NCI-H1105 (cell line): Measurements from ENCODE around the gene CARMIL1.
"Not testable (repeated sequence)": the region's sequence is repeated elsewhere in the genome, so short reads cannot be mapped to it uniquely, and the experiment has no call there.

Experiments
- DNase-seq: peaks from one replicate; lab custom pipeline; 2025; lab: John Stamatoyannopoulos, UW

Gene CARMIL1

DNA sequence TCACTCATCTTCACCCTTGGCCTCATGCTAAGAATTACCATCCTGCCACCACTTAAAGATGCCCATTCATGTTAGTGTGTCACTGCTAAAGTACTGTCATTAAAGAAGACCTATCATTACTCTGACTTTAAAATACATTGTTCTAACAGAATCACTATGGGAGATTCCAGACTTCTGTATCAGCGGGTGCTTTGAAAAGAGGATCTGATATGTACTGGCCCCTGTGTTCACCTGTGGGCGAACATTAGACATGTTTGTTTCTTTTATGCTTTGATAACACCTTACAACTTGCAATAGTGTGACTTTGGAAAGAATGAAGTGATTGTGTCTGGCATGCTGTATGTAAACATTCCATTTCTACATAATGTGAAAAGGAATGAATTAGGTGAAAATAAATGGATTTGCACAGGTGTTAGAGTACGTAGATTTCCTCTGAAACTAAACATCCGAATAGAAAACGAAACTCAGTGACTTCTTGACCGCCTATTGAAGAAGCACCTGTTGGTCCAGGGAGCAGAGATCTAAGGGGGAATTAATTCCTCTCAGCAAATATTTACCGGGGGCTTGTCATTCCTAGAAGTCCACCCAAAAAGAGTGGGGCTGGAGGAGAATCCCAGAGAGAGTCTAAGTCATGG lies 132.3 kb downstream of the CARMIL1 start:
- no peak for DNase-seq

DNA sequence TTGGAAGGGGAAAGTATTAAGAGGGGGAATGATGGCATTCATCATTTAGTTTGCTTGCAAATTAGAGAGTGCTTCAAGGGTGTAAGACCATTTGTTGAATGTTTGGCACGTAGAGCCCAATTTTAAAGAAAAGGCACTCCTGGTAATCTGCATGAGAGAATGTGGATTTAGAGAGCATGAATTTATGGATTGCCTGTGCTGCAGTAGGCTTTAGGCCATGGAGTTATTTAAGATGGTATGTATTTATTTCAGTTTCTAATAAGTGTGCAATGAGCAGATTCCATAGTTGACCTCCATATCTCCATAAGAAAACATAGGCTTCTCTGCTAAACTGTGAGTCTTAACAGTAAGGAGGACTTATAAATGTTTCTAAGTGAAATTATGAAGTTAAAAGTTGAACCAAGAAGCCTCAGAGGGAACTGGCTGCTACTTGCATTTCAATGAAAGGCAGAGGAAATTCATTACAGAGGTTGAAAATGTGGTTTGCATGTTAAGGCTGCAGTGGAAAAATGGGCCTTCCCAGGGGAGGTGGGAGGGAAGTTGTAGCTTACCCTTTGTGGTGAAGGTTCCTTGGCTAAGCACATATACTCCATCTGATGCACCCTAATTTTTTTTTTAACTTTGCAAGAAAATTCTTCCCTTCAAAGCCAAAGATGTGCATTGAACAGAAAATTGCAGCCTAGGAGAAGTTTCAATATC lies 134.2 kb downstream of the CARMIL1 start:
- no peak for DNase-seq

DNA sequence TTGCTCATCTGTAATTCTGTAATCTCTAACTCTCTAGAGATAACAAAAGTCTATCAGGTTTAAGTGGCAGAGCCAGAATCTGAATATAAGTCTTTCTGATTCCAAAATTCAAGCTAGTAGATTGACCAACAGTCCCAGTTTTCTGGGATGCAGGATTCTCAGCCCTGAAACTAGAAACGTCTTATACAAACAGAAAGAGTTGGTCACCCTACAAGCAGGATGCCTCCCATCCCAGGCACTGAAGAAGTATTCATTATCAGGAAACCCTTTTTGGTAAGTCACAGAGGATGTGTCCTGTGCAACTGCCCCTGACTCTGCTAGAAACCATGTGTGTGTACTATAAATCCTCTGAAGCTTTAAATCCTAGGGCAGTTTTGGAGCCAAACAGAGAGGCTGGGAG lies 135.0 kb downstream of the CARMIL1 start:
- no peak for DNase-seq

DNA sequence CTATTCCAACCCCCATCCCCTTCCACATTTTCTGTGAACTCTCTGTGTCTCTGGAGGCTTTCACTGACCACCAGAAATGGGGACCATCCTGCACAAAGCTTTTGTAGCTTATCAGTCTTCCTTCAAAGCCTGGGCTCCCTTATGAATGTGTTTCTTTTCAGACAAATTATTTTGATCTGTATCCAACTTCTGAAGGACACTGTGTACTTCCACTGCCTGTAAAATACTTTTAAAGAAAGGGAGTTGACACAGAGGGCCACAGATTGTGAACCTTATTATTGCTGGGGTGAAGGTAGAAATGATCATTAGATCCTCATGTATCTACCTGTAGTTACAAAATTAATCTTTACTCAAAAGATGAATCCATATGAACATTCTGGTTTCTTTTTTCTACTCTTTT lies 135.6 kb downstream of the CARMIL1 start:
- DNase-seq: no peak

DNA sequence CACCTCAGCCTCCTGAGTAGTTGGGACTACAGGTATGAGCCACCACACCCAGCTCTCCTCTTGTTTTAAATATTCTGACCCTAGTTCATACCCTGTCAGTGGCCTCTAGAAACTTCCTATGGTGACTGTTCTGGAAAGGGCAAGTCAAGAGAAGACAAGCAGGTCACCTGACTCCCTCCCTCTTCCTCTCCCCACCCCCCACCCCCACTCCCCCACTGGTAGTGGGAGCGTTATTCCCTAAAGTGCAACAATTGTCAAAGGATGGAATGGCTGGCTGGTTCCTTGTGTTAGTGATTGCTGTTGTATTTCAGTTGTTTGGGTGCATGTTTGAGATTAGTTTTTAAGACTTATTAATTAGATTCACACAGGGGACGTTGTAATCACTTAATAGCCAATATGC lies 136.1 kb downstream of the CARMIL1 start:
- DNase-seq: no peak

DNA sequence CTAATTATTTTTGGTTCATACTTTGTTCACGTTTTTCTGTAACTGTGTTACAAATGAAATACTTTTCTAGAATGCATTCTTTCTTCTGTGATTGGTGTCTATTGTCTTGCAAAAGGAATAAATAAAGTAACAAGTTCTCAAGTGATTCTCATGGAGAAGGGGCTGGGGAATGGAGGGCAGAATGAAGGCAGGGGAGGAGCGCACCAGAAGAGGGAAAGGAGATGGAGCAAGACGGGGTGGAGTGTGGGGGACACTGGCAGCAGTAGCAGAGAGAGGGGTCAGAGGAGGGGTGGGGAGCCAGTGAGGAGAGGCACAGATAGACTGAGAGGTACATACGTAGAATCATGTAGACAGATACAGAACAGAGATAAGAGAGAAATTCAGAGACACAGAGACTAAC lies 136.5 kb downstream of the CARMIL1 start:
- no peak for DNase-seq

DNA sequence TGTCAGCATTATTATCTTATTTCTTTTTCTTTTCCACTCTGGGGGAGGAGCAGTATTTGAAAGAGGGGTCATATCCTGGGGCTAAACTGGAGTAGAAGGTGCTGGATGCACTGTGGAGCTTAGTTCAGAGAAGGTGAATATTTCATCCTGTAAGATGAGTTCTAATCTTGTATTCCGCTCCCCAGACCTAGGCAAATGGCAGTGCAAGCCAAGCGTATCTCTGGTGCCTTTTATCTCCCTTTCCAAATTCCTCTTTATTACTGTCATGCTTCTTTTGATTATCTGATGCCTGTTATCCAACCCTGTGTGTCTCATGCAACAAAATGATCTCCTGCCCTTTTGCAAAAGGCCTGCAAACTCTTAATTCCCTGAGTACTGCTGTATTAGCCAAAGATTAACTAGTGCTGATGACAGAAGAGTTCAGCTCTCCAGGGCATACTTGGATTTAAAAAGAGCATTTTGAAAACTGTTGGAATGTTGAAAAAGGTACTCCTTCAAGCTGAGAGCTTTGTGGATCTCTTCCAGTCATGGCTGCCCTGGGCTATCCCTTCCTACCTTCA lies 138.0 kb downstream of the CARMIL1 start:
- DNase-seq: no peak

DNA sequence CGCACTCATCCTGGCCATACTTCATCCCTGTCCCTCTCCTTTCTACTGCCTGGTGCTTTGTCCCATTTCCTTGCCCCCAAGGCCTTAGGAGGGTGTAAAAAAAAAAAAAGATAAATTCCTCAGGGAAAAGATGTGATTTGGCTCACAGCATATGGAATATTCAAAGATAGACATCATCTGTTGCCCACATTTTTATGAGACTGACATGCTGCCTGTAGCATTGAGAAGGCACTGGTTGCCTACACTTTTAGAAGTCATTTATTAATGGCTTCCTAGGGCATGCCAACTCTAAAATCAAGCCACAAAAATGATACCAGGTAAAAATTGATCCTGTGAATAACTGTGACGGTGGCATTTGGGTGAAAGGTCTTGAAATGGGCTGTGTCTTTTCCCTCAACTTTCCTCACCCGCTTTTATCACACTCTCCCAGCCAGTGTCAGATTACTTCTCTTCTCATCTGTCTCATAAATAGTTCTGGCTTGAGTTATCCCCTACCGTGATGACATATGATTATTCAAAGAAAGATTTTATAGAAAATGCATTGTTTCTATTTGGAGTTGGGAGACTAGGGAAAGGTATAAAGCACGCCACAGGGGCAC lies 139.4 kb downstream of the CARMIL1 start:
- no peak for DNase-seq

DNA sequence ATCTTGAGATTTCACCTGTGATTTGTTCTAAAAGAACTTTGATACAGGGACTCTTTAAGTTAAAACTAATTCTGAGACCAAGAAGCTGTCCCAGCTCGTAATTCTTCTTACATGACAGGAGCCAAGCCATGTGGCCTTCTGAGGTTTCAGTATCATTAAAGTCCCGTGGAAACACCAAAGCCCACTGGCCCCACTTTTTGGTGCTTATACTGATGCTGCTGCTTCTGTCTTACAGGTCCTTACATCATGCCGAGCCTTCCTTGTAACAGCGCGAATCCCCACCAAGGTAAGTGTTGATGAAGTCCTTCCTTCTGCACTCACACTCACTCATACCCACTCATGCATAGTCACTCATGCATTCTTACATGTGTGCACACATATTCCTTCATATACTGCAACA lies 140.7 kb downstream of the CARMIL1 start:
- no peak for DNase-seq

DNA sequence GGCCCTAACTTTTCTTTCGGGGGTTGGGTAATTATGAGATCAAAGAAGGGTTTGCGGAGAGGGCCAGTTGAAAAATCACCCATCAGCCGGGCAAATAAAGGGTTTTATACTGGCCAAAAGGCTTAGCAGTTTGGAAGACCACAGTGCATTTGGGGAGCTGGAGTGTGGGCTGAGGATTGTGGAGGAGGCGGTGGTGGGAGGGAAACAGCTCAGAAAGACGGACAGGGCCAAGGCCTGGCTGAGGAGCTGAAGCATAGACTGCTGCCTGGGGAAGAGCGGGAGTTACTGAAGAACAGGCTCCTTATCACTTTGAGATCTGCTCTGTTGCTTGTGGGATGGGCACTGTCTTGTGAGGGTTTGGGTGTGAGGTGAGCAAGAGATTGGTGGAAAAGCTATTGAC lies 144.2 kb downstream of the CARMIL1 start:
- no peak for DNase-seq

DNA sequence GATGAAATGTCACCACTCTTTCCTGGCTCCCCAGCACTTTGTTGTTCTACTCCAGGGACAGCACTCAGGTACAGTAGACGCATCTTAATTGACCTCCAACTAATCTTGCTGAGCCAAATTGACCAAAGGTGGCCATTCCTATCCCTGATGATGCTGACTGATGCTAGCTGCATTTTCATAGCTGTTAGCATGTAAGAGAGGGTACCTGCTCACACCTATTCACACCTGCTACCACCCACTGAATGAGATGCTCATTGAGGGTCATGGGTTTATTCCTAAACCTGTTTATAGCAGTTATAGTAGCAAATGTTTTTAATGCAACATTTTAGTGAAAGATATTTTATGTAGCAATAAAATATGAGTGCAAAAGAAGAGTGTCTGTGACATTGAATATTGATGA lies 145.1 kb downstream of the CARMIL1 start:
- no peak for DNase-seq

DNA sequence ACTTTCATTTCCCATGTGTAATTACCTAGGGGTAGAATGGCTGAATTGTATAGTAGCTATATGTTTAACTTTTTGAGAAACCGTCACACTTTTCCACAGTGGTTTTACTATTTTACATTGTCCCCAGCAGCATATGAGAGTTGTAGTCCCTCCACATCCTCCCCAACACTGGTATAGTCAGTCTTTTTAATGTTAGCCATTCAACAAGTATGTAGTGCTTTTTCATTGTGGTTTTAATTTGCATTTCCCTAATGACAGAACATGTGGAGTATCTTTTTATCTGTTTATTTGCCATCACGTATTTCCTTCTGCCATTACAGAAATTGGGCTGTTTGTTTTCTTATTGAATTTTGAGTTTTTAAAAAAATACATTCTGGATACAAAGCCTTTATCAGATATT lies 148.4 kb downstream of the CARMIL1 start:
- DNase-seq: no peak

DNA sequence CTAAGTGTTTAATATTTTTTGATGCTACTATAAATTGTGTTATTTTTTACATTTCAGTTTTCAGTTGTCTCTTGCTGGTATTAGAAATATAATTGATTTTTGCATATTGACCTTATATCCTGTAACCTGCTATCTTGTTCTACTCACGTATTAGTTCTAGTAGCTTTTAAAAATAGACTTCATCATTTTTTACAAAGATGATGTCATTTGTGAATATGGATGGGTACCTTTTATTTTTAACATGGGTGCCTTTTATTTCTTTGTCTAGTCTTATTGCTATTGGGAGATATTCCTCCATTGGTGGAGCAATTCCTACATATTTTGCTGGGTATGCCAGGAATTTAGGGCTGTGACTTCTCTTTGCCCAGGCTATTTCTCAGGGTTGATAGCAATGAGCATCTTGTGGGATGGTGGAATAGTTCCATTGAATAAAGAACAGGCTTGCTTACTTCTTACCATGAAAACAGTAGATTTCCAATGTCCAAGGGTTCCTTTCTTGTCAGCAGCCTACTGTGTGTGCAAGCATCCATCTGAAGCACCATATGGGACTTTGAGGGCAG lies 149.7 kb downstream of the CARMIL1 start:
- DNase-seq: no peak

DNA sequence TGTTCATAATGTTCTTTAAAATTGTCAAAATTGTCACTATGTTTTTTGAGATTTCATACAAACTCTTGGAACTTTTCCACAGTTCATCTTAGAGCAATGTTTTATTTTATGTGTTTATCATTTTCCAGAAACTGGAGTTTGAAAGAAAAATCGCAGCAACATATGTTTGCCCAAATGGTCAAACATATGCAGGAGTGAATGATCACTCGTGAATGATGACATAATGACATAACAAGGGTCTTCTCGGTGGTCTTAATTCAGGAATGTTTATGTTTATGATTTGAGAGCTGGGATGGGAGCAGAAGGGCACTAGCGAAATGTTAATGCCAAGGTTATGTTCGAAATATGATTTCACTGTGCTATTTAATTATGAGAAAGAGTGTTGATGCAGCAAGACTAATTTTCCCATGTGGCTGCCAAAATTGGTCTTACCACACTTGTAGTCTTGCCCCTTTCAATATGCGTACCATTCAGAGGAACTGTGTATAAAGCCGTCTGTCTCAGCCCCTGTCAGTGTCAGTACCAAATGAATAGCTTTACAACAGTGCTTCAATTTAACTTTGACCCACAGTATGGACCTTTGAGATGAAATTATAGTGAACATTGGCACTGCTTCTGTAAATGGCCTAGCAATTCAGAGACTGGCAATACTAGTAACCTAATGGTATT lies 152.3 kb downstream of the CARMIL1 start:
- no peak for DNase-seq

DNA sequence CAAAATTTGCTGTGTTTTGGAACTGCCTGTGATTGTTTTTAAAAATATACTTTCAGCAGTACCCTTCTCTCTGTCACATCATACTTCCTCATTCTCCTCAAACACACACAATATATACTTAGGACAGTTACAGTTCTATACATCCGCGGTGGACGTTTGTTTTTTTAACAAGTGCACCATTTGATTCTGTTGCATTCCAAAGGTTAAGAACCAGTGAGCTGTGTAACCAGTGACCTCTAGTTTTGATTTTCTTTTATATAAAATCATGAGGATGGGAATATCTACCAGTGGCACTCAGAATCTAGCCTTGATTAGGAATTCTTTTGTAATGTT lies 152.8 kb downstream of the CARMIL1 start:
- DNase-seq: no peak

DNA sequence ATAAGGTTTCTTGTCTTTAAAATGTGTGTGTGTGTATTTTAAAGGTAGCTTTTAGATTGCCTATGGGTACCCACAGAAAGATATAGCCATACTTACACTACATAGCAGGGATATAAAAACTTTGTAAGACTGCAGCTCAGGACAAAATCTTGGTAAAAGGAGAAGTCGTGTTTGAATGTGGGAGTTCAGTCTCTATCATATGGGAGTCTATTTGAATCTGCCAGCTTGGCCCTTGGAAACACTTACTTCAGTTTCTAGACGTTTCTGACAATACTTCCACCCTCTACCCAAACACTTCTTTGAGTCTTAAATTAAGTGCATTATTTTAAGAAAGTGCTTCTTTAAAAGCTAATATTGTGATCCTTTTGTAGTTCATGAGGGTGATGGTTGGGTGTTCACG lies 155.7 kb downstream of the CARMIL1 start:
- no peak for DNase-seq

DNA sequence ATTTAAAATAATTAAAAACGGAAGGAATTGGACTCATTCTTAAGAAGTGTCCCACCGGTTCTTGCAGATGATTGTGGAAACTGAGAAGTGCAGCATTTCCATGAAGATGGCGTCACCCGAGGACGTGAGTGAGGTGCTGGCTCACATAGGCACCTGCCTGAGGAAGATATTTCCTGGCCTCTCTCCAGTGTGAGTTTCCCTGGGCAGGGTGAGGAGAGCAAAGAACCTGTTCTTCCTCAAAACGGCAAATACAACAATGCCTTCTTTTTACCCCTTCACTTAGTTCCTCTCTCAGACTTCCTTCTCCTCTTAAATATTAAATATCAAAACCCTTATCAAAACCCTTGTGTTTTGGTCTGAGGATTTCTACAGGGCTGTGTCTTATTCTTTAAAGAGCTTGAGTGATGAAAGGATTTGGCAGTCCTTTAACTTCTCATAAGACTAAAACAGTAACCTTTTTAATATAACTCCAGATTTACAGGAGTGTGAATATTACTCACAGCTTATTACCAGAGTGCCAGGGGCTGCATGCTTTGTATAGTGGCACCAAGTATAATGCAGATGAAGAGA lies 156.3 kb downstream of the CARMIL1 start:
- no peak for DNase-seq

DNA sequence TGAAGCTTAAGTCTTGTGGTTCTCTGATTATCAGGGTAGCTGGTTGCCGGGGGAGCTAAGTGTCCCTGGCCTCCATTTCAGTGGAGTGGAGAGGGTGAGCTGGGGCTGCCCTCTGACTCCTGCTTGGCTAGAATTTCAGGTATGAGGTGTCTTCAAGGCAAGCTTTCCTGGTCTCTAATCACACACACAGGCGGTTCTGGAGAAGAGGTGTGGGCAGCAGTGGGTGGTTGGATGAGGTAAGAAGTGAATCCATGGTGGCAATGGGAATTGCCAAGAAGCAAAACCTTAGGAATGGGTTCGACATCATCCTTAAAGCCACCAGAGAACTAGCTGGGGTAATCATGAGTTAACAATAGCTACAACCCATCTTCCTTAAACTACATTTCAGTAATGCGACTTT lies 157.6 kb downstream of the CARMIL1 start:
- no peak for DNase-seq

DNA sequence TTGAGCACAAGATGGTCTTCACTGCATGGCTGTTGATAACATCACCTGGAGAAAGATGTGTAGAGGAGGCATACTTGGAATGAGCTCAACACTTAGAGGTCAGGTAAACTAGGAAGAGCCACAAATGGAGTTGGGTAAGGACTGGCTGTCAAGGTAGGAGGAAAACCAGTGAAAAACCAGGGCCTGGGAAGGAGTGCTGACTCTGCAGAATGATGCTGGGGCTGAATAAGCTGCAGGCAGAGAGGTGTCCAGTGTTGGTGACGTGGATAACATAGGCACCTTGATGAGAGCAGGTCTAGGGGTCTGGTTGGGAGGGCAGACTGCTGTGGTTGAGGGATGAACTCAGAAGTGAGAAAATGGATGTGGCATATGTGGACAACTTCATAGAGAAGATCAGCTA lies 160.2 kb downstream of the CARMIL1 start:
- DNase-seq: no peak

DNA sequence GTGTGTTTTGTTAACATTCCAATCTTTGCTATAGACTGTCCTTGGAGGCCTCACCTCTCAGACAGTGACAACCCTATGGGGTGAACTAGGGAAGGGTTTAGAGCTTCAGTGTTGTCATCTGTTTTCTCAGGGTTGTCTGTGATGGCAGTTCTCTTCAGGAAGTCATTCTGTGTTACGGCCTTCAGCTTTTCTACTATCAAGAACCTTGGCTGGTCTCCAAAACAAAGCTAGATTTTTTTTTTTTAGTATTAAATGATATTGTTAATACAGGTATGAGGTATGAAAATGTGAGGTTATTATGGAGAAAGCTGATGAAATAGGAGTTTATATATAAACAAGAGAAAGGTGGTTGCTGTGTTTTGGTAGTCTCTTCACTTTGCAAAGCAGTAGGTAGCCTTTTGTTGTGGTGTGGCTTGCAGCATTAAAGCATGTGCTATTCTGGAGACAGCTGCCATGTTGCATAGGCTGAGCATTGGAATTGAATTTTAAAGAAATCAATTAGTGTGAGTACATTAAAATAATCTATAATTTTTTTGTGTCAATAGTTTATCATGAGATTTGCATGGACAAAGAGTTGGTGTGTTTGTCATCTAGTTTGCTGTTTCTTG lies 162.6 kb downstream of the CARMIL1 start:
- DNase-seq: no peak

DNA sequence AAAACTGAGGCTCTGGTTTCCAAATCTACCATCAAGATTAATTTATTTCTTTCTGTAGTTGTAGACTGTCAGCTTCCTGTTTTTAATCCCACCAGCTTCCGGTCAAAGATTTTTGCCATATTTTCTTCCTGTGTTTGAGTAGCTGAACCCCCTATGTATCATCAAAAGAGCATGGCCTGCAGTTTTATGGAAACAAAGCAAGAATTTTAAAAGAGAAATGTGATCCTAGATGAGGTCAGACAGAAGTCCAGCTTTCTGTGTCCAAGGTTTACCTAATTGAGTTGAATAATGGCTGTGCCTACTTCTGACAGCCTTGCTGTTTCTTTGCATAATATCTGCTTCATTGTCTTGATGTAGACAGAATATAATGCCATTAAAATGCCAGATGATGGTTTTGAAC lies 163.7 kb downstream of the CARMIL1 start:
- no peak for DNase-seq

DNA sequence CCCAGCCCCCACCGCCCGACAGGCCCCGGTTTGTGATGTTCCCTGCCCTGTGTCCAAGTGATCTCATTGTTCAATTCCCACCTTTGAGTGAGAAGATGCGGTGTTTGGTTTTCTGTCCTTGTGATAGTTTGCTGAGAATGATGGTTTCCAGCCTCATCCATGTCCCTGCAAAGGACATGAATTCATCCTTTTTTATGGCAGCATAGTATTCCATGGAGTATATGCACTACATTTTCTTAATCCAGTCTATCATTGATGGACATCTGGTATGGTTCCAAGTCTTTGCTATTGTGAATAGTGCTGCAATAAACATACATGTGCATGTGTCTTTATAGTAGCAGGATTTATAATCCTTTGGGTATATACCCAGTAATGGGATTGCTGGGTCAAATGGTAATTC lies 165.3 kb downstream of the CARMIL1 start:
- not testable (repeated sequence) for DNase-seq
